ENCODE results near the gene IGFN1. TPM values are rescaled to one million over a fixed set of nuclear protein-coding genes. Genes with fewer than 3 reads are reported as not detected.
A peak's percentile ranks its signal among the peaks of the same experiment; 100 is the strongest.

The IGFN1 gene
- polyA plus RNA-seq, 4 donors = under 0.01 to 0.50 (median 0.01) TPM; not detected in 1

DNA sequence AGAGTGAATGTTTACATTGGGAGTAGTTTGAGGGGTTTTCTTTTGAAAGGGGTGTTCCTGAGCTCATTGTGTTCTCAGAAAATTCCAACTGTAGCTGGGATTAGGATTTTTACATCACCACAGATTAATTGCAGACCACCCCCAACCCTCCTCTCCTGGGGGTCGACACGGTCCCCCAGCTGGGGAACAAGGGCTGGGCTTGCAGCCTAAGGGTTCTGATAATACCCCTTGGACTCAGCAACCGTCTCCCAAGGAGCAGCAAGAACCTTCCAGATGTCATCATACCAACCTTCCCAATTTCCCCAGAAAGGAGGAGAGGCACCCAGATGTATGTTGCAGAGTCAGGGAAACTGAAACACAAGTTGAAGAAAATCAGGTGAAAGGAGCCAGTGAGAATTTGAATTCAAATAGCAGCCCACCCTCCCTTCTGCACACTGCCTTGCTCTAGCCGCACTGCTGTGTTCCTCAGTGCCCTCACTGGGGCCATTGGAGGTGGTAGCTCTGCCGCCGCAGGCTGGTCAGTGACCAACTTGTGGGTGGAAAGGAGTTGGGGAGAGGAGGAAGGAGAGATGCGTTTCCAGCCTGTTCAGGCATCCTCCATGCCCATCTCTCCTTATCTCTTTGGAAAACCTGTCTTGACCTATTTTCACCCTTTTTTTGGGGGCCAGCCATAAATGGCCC, 14.7 kb upstream of the IGFN1 start:
- Histone ChIP-seq H3K4me3 (ENCODE audit: low read depth in 1 of 3, low read length in 3 of 3) (no peak overlapping the region), H3K36me3 (ENCODE audit: control insufficient read depth in 3 of 3, insufficient read depth in 2 of 3, low read depth in 1 of 3, low read length in 3 of 3) (no peaks in the 10 kb centered on the region), H3K9me3 (ENCODE audit: control insufficient read depth in 2 of 2, insufficient read depth in 1 of 2, low read depth in 1 of 2, low read length in 1 of 2) (peaks cover 0 to 10% of the 10 kb centered on the region in 2 donors), H3K4me1 (ENCODE audit: control insufficient read depth in 3 of 3, insufficient read depth in 2 of 3, low read depth in 1 of 3, low read length in 2 of 3) (peaks cover 0 to 32% (median 3%) of the 10 kb centered on the region in 3 donors), H3K27me3 (ENCODE audit: control insufficient read depth in 3 of 3, insufficient read depth in 3 of 3, low read length in 3 of 3) (no peaks in the 10 kb centered on the region), H3K27ac (ENCODE audit: low read depth in 1 of 3, low read length in 2 of 3) (no peak overlapping the region)
- WGBS, 3 donors = 77 to 80% (median 78%) methylated on average over 7 of the region's 7 CpGs
- FAIRE-seq (no peak), DNase-seq (no peak)

DNA sequence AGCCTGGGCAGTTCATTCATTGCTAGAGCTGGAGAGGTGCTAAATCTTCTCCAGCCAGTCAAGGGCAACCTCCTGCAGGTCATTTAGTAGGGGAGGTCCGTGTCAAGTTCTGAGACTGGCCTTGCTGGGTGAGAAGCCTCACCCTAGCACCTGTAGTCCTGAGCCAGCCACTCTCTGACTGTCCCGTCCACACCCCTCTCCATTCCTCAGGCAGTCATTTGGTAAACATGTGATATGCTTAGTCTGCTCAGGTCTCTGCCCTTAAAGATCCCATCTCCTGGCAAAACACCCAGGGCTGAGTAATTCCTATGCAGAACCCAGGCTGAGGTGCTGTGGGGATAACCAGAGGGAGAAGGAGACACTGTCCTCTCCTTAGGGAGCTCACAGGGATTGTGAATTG, 13.7 kb upstream of the IGFN1 start:
- FAIRE-seq (no peak), DNase-seq (peak; percentile 57 to 59)
- H3K36me3 ChIP-seq (ENCODE audit: control insufficient read depth in 3 of 3, insufficient read depth in 2 of 3, low read depth in 1 of 3, low read length in 3 of 3) = no peaks in the 10 kb centered on the region
- 16 to 58% (median 25%) methylated on average over 2 of the region's 2 CpGs for WGBS, 3 donors
- no peak overlapping the region for H3K27ac ChIP-seq (ENCODE audit: low read depth in 1 of 3, low read length in 2 of 3)
- no peaks in the 10 kb centered on the region for H3K27me3 ChIP-seq (ENCODE audit: control insufficient read depth in 3 of 3, insufficient read depth in 3 of 3, low read length in 3 of 3)
- peaks cover 0 to 10% of the 10 kb centered on the region in 2 donors for H3K9me3 ChIP-seq (ENCODE audit: control insufficient read depth in 2 of 2, insufficient read depth in 1 of 2, low read depth in 1 of 2, low read length in 1 of 2)
- H3K4me3 ChIP-seq (ENCODE audit: low read depth in 1 of 3, low read length in 3 of 3) = no peak overlapping the region
- peaks cover 0 to 25% (median 3%) of the 10 kb centered on the region in 3 donors for H3K4me1 ChIP-seq (ENCODE audit: control insufficient read depth in 3 of 3, insufficient read depth in 2 of 3, low read depth in 1 of 3, low read length in 2 of 3)

- 57 to 70% (median 66%) methylated on average over 3 of the region's 3 CpGs for WGBS, 3 donors
- DNase-seq (no peak), FAIRE-seq (no peak)
- Histone ChIP-seq H3K4me3 (ENCODE audit: low read depth in 1 of 3, low read length in 3 of 3) (no peak overlapping the region), H3K27ac (ENCODE audit: low read depth in 1 of 3, low read length in 2 of 3) (no peak overlapping the region), H3K9me3 (ENCODE audit: control insufficient read depth in 2 of 2, insufficient read depth in 1 of 2, low read depth in 1 of 2, low read length in 1 of 2) (peaks cover 0 to 10% of the 10 kb centered on the region in 2 donors), H3K27me3 (ENCODE audit: control insufficient read depth in 3 of 3, insufficient read depth in 3 of 3, low read length in 3 of 3) (no peaks in the 10 kb centered on the region), H3K36me3 (ENCODE audit: control insufficient read depth in 3 of 3, insufficient read depth in 2 of 3, low read depth in 1 of 3, low read length in 3 of 3) (no peaks in the 10 kb centered on the region), H3K4me1 (ENCODE audit: control insufficient read depth in 3 of 3, insufficient read depth in 2 of 3, low read depth in 1 of 3, low read length in 2 of 3) (peaks cover 0 to 18% (median 0%) of the 10 kb centered on the region in 3 donors)
Observed at GRCh38 chr1:201178718-201179117, 11.9 kb upstream of the IGFN1 start.

- peak in 1 of 2 donors; percentile 46 for DNase-seq
- H3K4me1 ChIP-seq (ENCODE audit: control insufficient read depth in 3 of 3, insufficient read depth in 2 of 3, low read depth in 1 of 3, low read length in 2 of 3) = peaks cover 0 to 22% (median 0%) of the 10 kb centered on the region in 3 donors
Observed at GRCh38 chr1:201180141-201180540, 10.5 kb upstream of the IGFN1 start.

GRCh38 chr1:201180901-201181300, 9.7 kb upstream of the IGFN1 start:
- WGBS, 3 donors = 97% methylated on average over 6 of the region's 6 CpGs

More at GRCh38 chr1:201180141-201180540, 10.5 kb upstream of the IGFN1 start:
- Histone ChIP-seq H3K4me3 (ENCODE audit: low read depth in 1 of 3, low read length in 3 of 3) (no peak overlapping the region), H3K9me3 (ENCODE audit: control insufficient read depth in 2 of 2, insufficient read depth in 1 of 2, low read depth in 1 of 2, low read length in 1 of 2) (peaks cover 0 to 10% of the 10 kb centered on the region in 2 donors), H3K27ac (ENCODE audit: low read depth in 1 of 3, low read length in 2 of 3) (no peak overlapping the region), H3K27me3 (ENCODE audit: control insufficient read depth in 3 of 3, insufficient read depth in 3 of 3, low read length in 3 of 3) (no peaks in the 10 kb centered on the region), H3K36me3 (ENCODE audit: control insufficient read depth in 3 of 3, insufficient read depth in 2 of 3, low read depth in 1 of 3, low read length in 3 of 3) (no peaks in the 10 kb centered on the region)
- 0 to 17% (median 11%) methylated on average over 1 of the region's 1 CpG for WGBS, 3 donors
- no peak for FAIRE-seq

DNA sequence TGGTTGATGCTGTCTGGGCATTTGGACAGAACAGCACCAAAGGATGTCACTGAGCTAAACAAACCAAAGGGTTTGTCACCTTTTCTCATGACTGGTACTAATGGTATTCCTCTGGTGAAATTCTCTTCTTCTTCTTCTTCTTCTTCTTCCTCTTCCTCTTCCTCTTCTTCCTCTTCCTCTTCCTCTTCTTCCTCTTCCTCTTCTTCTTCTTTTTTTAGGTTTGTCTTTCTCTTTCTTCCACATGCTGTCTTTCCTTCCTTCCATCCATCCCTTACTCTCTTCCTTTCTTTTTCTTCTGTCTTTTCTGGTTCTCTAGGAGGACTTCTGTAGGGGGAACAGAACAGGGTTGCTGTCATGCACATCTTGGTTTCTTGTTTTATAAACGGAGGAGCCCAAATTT, 9.3 kb upstream of the IGFN1 start:
- Histone ChIP-seq H3K4me3 (ENCODE audit: low read depth in 1 of 3, low read length in 3 of 3) (no peak overlapping the region), H3K36me3 (ENCODE audit: control insufficient read depth in 3 of 3, insufficient read depth in 2 of 3, low read depth in 1 of 3, low read length in 3 of 3) (no peaks in the 10 kb centered on the region), H3K9me3 (ENCODE audit: control insufficient read depth in 2 of 2, insufficient read depth in 1 of 2, low read depth in 1 of 2, low read length in 1 of 2) (peaks cover 0 to 10% of the 10 kb centered on the region in 2 donors), H3K27me3 (ENCODE audit: control insufficient read depth in 3 of 3, insufficient read depth in 3 of 3, low read length in 3 of 3) (no peaks in the 10 kb centered on the region), H3K4me1 (ENCODE audit: control insufficient read depth in 3 of 3, insufficient read depth in 2 of 3, low read depth in 1 of 3, low read length in 2 of 3) (peaks cover 0 to 19% (median 0%) of the 10 kb centered on the region in 3 donors), H3K27ac (ENCODE audit: low read depth in 1 of 3, low read length in 2 of 3) (no peak overlapping the region)
- no peak for DNase-seq
- 72 to 84% (median 80%) methylated on average over 1 of the region's 1 CpG for WGBS, 3 donors
- no peak for FAIRE-seq

More at GRCh38 chr1:201180901-201181300, 9.7 kb upstream of the IGFN1 start:
- Histone ChIP-seq H3K27ac (ENCODE audit: low read depth in 1 of 3, low read length in 2 of 3) (no peak overlapping the region), H3K36me3 (ENCODE audit: control insufficient read depth in 3 of 3, insufficient read depth in 2 of 3, low read depth in 1 of 3, low read length in 3 of 3) (no peaks in the 10 kb centered on the region), H3K4me3 (ENCODE audit: low read depth in 1 of 3, low read length in 3 of 3) (no peak overlapping the region), H3K9me3 (ENCODE audit: control insufficient read depth in 2 of 2, insufficient read depth in 1 of 2, low read depth in 1 of 2, low read length in 1 of 2) (peaks cover 0 to 10% of the 10 kb centered on the region in 2 donors), H3K4me1 (ENCODE audit: control insufficient read depth in 3 of 3, insufficient read depth in 2 of 3, low read depth in 1 of 3, low read length in 2 of 3) (peaks cover 0 to 19% (median 0%) of the 10 kb centered on the region in 3 donors), H3K27me3 (ENCODE audit: control insufficient read depth in 3 of 3, insufficient read depth in 3 of 3, low read length in 3 of 3) (no peaks in the 10 kb centered on the region)
- FAIRE-seq = no peak
- DNase-seq = no peak

- H3K27ac ChIP-seq (ENCODE audit: low read depth in 1 of 3, low read length in 2 of 3) = no peak overlapping the region
- 55 to 69% (median 62%) methylated on average over 2 of the region's 2 CpGs for WGBS, 3 donors
- H3K27me3 ChIP-seq (ENCODE audit: control insufficient read depth in 3 of 3, insufficient read depth in 3 of 3, low read length in 3 of 3) = no peaks in the 10 kb centered on the region
- H3K4me3 ChIP-seq (ENCODE audit: low read depth in 1 of 3, low read length in 3 of 3) = no peak overlapping the region
- H3K4me1 ChIP-seq (ENCODE audit: control insufficient read depth in 3 of 3, insufficient read depth in 2 of 3, low read depth in 1 of 3, low read length in 2 of 3) = peaks cover 0 to 17% (median 0%) of the 10 kb centered on the region in 3 donors
- H3K9me3 ChIP-seq (ENCODE audit: control insufficient read depth in 2 of 2, insufficient read depth in 1 of 2, low read depth in 1 of 2, low read length in 1 of 2) = peaks cover 0 to 10% of the 10 kb centered on the region in 2 donors
- DNase-seq = no peak
- H3K36me3 ChIP-seq (ENCODE audit: control insufficient read depth in 3 of 3, insufficient read depth in 2 of 3, low read depth in 1 of 3, low read length in 3 of 3) = no peaks in the 10 kb centered on the region
- FAIRE-seq = no peak
Observed at GRCh38 chr1:201181726-201182125, 8.9 kb upstream of the IGFN1 start.

DNA sequence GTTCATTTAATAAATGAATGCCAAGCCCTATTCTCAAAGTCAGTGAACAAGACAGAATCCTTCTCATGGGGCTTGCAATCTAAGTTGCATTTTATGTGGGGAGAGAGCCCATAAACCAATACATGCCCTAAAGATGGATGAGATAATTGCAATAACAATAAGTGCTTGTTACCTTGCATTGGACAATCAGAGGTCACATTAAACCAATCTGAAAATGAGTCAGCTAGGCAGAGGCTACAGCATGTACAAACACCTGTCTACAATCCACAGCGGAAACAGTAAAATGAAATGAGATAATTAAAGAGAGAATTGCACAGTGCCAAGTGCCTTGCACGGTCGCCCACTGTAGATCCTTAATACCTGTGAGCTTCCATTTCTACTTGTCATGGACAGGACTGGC, 7.4 kb upstream of the IGFN1 start:
- Histone ChIP-seq H3K36me3 (ENCODE audit: control insufficient read depth in 3 of 3, insufficient read depth in 2 of 3, low read depth in 1 of 3, low read length in 3 of 3) (no peaks in the 10 kb centered on the region), H3K4me3 (ENCODE audit: low read depth in 1 of 3, low read length in 3 of 3) (no peak overlapping the region), H3K27ac (ENCODE audit: low read depth in 1 of 3, low read length in 2 of 3) (no peak overlapping the region), H3K4me1 (ENCODE audit: control insufficient read depth in 3 of 3, insufficient read depth in 2 of 3, low read depth in 1 of 3, low read length in 2 of 3) (peaks cover 0 to 10% (median 0%) of the 10 kb centered on the region in 3 donors), H3K9me3 (ENCODE audit: control insufficient read depth in 2 of 2, insufficient read depth in 1 of 2, low read depth in 1 of 2, low read length in 1 of 2) (peaks cover 0 to 10% of the 10 kb centered on the region in 2 donors), H3K27me3 (ENCODE audit: control insufficient read depth in 3 of 3, insufficient read depth in 3 of 3, low read length in 3 of 3) (peaks cover 0 to 7% (median 0%) of the 10 kb centered on the region in 3 donors)
- FAIRE-seq = no peak
- peak; percentile 21 to 49 for DNase-seq
- WGBS, 3 donors = 17 to 63% (median 42%) methylated on average over 3 of the region's 3 CpGs

Measured in small intestine (tissue), 7 donors.